Esophagus squamous epithelium (tissue), 4 donors: ENCODE data around the gene KCNH6.

Experiments used
- POLR2A ChIP-seq, 4 donors: fragments of 450-650 bp; IDR thresholded peaks; one replicate each; pipeline ENCODE4 v1.6.1; 2017; ENCODE audit warnings: antibody characterized with exemption in 4 of 4, mild to moderate bottlenecking in 4 of 4, moderate library complexity in 3 of 4
- TF ChIP-seq, protein P1 (sequence below), 6 experiments: fragments of 450-650 bp in 4 of 6; fragments of 200-600 bp in 2 of 6; sonication (generic) in 2 of 6; IDR thresholded peaks; one replicate each; pipeline ENCODE4 v1.5.1; 2016 to 2019; ENCODE audit warnings: antibody characterized with exemption in 6 of 6, mild to moderate bottlenecking in 4 of 6, moderate library complexity in 4 of 6

DNA sequence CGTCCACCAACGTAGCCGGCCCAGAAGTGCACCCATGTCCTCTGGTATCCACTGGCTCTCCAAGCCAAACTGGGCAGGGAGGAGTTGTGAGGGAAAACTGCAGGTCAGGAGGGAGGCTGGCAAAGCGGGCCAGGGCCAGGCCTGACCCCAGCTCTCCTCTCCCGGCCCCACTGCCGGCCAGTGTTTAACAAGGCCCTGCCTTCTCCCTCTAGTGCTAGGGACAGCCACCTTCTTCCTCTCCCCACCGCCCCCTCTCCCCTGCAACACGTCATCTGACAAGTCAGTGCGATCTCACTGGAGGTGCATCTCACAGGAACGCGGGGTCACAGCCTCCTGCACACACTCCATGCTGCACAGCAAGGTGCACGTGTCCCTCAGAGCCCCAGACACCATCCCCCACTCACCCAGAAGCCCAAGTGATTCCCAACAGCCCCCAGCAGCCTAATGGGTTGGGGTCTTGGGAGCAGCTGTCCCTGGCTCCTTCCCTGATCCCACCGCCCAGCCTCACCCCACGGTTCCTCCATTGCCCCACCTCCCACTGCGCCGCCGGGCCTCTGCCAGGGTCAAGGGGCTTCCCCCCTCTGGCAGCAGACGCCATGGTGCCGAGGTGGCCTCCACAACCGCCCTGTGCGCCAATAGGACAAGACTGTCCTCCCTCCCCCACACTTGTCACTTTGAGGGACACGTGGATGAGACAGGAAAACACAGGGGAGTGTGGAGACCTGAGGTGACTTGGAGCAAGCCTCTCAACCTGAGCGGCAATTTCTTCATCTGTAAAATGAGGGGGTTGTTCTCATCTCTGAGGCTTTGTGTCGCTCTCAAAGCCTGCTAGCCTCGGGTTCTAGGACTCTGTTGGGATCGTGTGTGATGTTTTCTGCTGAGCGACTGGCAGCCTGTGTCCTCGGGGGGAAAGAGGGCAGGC lies 47.4 kb upstream of the KCNH6 start:
- no peak for TF ChIP-seq POLR2A (IDR thresholded peaks at IDR 0.05)
- TF ChIP-seq, protein P1, sequence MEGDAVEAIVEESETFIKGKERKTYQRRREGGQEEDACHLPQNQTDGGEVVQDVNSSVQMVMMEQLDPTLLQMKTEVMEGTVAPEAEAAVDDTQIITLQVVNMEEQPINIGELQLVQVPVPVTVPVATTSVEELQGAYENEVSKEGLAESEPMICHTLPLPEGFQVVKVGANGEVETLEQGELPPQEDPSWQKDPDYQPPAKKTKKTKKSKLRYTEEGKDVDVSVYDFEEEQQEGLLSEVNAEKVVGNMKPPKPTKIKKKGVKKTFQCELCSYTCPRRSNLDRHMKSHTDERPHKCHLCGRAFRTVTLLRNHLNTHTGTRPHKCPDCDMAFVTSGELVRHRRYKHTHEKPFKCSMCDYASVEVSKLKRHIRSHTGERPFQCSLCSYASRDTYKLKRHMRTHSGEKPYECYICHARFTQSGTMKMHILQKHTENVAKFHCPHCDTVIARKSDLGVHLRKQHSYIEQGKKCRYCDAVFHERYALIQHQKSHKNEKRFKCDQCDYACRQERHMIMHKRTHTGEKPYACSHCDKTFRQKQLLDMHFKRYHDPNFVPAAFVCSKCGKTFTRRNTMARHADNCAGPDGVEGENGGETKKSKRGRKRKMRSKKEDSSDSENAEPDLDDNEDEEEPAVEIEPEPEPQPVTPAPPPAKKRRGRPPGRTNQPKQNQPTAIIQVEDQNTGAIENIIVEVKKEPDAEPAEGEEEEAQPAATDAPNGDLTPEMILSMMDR (IDR thresholded peaks at IDR 0.05): no peak
